HEK293 (cell line): ENCODE results near the gene PERM1.

Source experiments
- GLIS2 ChIP-seq: fragments of 450-650 bp; formaldehyde crosslinking; IDR thresholded peaks from 2 replicates; pipeline ENCODE4 v1.5.1; 2016; ENCODE audit warnings: missing biosample characterization, missing genetic modification characterization
- HOXC10 ChIP-seq: sonication (generic); formaldehyde crosslinking; IDR thresholded peaks from 2 replicates; pipeline ENCODE4 v1.8.1; 2023; ENCODE audit warnings: mild to moderate bottlenecking, missing genetic modification reagents
- MZF1 ChIP-seq: fragments of 450-650 bp; formaldehyde crosslinking; IDR thresholded peaks from 2 replicates; pipeline ENCODE4 v1.5.1; 2017; ENCODE audit warnings: missing biosample characterization, missing genetic modification characterization, borderline replicate concordance
- SETDB1 ChIP-seq: IDR thresholded peaks from one replicate; pipeline ENCODE4 v1.6.1; 2017; ENCODE audit warnings: mild to moderate bottlenecking, low read length, moderate library complexity, mixed read lengths; ENCODE audit not compliant: insufficient read length
- SP3 ChIP-seq: fragments of 450-650 bp; formaldehyde crosslinking; IDR thresholded peaks from 2 replicates; pipeline ENCODE4 v1.5.1; 2016; ENCODE audit warnings: missing biosample characterization, missing genetic modification characterization
- TCF7L2 ChIP-seq: IDR thresholded peaks from 2 replicates; pipeline ENCODE4 v1.6.1; 2011; ENCODE audit warnings: low read depth, mild to moderate bottlenecking, inconsistent platforms, low read length, moderate library complexity, borderline replicate concordance
- ZBTB10 ChIP-seq: fragments of 450-650 bp; formaldehyde crosslinking; IDR thresholded peaks from 2 replicates; pipeline ENCODE4 v1.5.1; 2016; ENCODE audit warnings: missing biosample characterization, missing genetic modification characterization
- ZBTB7A ChIP-seq: fragments of 450-650 bp; formaldehyde crosslinking; IDR thresholded peaks from 2 replicates; pipeline ENCODE4 v1.5.1; 2016; ENCODE audit warnings: low read depth, missing biosample characterization, missing genetic modification characterization
- ZFP37 ChIP-seq: fragments of 450-650 bp; formaldehyde crosslinking; IDR thresholded peaks from 2 replicates; pipeline ENCODE4 v1.5.1; 2016; ENCODE audit warnings: missing biosample characterization, missing genetic modification characterization
- ZNF112 ChIP-seq: fragments of 450-650 bp; formaldehyde crosslinking; IDR thresholded peaks from 2 replicates; pipeline ENCODE4 v1.5.0; 2017; ENCODE audit warnings: missing biosample characterization, missing genetic modification characterization
- ZNF133 ChIP-seq: fragments of 450-650 bp; formaldehyde crosslinking; IDR thresholded peaks from 2 replicates; pipeline ENCODE4 v1.5.1; 2016; ENCODE audit warnings: missing biosample characterization, missing genetic modification characterization
- ZNF155 ChIP-seq: fragments of 450-650 bp; formaldehyde crosslinking; IDR thresholded peaks from 2 replicates; pipeline ENCODE4 v1.5.1; 2016; ENCODE audit warnings: missing biosample characterization, missing genetic modification characterization
- ZNF175 ChIP-seq: fragments of 450-650 bp; formaldehyde crosslinking; IDR thresholded peaks from 2 replicates; pipeline ENCODE4 v1.5.1; 2016; ENCODE audit warnings: missing biosample characterization, missing genetic modification characterization
- ZNF19 ChIP-seq: fragments of 450-650 bp; formaldehyde crosslinking; IDR thresholded peaks from 2 replicates; pipeline ENCODE4; 2016; ENCODE audit warnings: missing biosample characterization, missing genetic modification characterization, low read depth
- ZNF202 ChIP-seq: fragments of 450-650 bp; formaldehyde crosslinking; IDR thresholded peaks from 2 replicates; pipeline ENCODE4 v1.5.1; 2016; ENCODE audit warnings: missing biosample characterization, missing genetic modification characterization, borderline replicate concordance
- ZNF221 ChIP-seq: fragments of 450-650 bp; formaldehyde crosslinking; IDR thresholded peaks from 2 replicates; pipeline ENCODE4 v1.5.1; 2017; ENCODE audit warnings: missing biosample characterization, missing genetic modification characterization, borderline replicate concordance
- ZNF341 ChIP-seq: fragments of 450-650 bp; formaldehyde crosslinking; IDR thresholded peaks from 2 replicates; pipeline ENCODE4; 2016; ENCODE audit warnings: low read depth, missing biosample characterization, missing genetic modification characterization
- ZNF449 ChIP-seq: fragments of 450-650 bp; formaldehyde crosslinking; IDR thresholded peaks from 2 replicates; pipeline ENCODE4 v1.5.1; 2017; ENCODE audit warnings: missing biosample characterization, mild to moderate bottlenecking, missing genetic modification characterization, moderate library complexity
- ZNF488 ChIP-seq: fragments of 450-650 bp; formaldehyde crosslinking; IDR thresholded peaks from 2 replicates; pipeline ENCODE4 v1.5.1; 2016; ENCODE audit warnings: missing biosample characterization, missing genetic modification characterization
- ZNF571 ChIP-seq: fragments of 450-650 bp; formaldehyde crosslinking; IDR thresholded peaks from 2 replicates; pipeline ENCODE4 v1.5.0; 2017; ENCODE audit warnings: missing biosample characterization, missing genetic modification characterization
- ZNF645 ChIP-seq: fragments of 450-650 bp; formaldehyde crosslinking; IDR thresholded peaks from 2 replicates; pipeline ENCODE4; 2016; ENCODE audit warnings: missing biosample characterization, missing genetic modification characterization
- ZNF677 ChIP-seq: fragments of 450-650 bp; IDR thresholded peaks from 2 replicates; pipeline ENCODE4 v1.5.0; 2018; ENCODE audit warnings: missing biosample characterization, mild to moderate bottlenecking, missing genetic modification characterization, moderate library complexity
- ZNF776 ChIP-seq: fragments of 450-650 bp; formaldehyde crosslinking; IDR thresholded peaks from 2 replicates; pipeline ENCODE4 v1.5.0; 2017; ENCODE audit warnings: missing biosample characterization, missing genetic modification characterization, borderline replicate concordance
- ZNF791 ChIP-seq: fragments of 450-650 bp; formaldehyde crosslinking; IDR thresholded peaks from 2 replicates; pipeline ENCODE4 v1.5.1; 2016; ENCODE audit warnings: missing biosample characterization, missing genetic modification characterization
- ZNF843 ChIP-seq: fragments of 450-650 bp; formaldehyde crosslinking; IDR thresholded peaks from 2 replicates; pipeline ENCODE4 v1.5.1; 2016; ENCODE audit warnings: missing biosample characterization, missing genetic modification characterization
- ZSCAN16 ChIP-seq: fragments of 450-650 bp; formaldehyde crosslinking; IDR thresholded peaks from 2 replicates; pipeline ENCODE4 v1.5.1; 2016; ENCODE audit warnings: missing biosample characterization, missing genetic modification characterization
- ZSCAN30 ChIP-seq: fragments of 450-650 bp; IDR thresholded peaks from 2 replicates; pipeline ENCODE4 v1.5.1; 2018; ENCODE audit warnings: missing biosample characterization, mild to moderate bottlenecking, missing genetic modification characterization, moderate library complexity
- ZXDB ChIP-seq: fragments of 450-650 bp; formaldehyde crosslinking; IDR thresholded peaks from 2 replicates; pipeline ENCODE4 v1.5.1; 2016; ENCODE audit warnings: missing biosample characterization, missing genetic modification characterization
- TF ChIP-seq, protein P1 (sequence below): fragments of 450-650 bp; formaldehyde crosslinking; IDR thresholded peaks from 2 replicates; pipeline ENCODE4 v1.5.1; 2016; ENCODE audit warnings: missing biosample characterization, missing genetic modification characterization
- TF ChIP-seq, protein P2 (sequence below): fragments of 450-650 bp; formaldehyde crosslinking; IDR thresholded peaks from 2 replicates; pipeline ENCODE4 v1.5.1; 2017; ENCODE audit warnings: missing biosample characterization, missing genetic modification characterization
- TF ChIP-seq, protein P3 (sequence below): fragments of 450-650 bp; formaldehyde crosslinking; IDR thresholded peaks from 2 replicates; pipeline ENCODE4 v1.5.1; 2016; ENCODE audit warnings: missing biosample characterization, missing genetic modification characterization

The PERM1 gene

GRCh38 chr1:1000357-1001056, 18.6 kb upstream of the PERM1 start (continued):
- TF ChIP-seq TCF7L2 (no peak), ZNF133 (tag by site-specific recombination) (peak; percentile 64; the same call in 1 of the 2 replicates), ZNF488 (tag by site-specific recombination) (peak; percentile 78), ZNF843 (peak; percentile 85), GLIS2 (peak; percentile 95), ZXDB (tag by site-specific recombination) (peak; percentile 99), ZBTB10 (peak; percentile 98), ZSCAN16 (tag by site-specific recombination) (peak; percentile 56), ZNF449 (tag by site-specific recombination) (peak; percentile 64), SP3 (tag by site-specific recombination) (peak; percentile 73), ZNF112 (tag by site-specific recombination) (no peak; the same call in 1 of the 2 replicates), ZNF645 (tag by site-specific recombination) (peak; percentile 66; the same call in 1 of the 2 replicates), SETDB1 (peak; percentile 16), ZNF341 (tag by site-specific recombination) (peak; percentile 77), ZFP37 (0 out of 2 replicates have a peak, but pooled peaks have one; percentile 45), ZSCAN30 (peak; percentile 89), ZNF175 (tag by site-specific recombination) (no peak), ZNF776 (tag by site-specific recombination) (no peak), HOXC10 (CRISPR knock-in tag) (no peak; the same call in 1 of the 2 replicates), ZNF155 (tag by site-specific recombination) (no peak), ZNF19 (tag by site-specific recombination) (no peak), ZNF571 (tag by site-specific recombination) (no peak), ZNF202 (tag by site-specific recombination) (no peak), ZNF677 (tag by site-specific recombination) (0 out of 2 replicates have a peak, but pooled peaks have one; percentile 35), MZF1 (tag by site-specific recombination) (no peak), ZBTB7A (tag by site-specific recombination) (peak; percentile 93), ZNF221 (peak; percentile 15; the same call in 1 of the 2 replicates), ZNF791 (tag by site-specific recombination) (no peak)
- TF ChIP-seq, protein P1, sequence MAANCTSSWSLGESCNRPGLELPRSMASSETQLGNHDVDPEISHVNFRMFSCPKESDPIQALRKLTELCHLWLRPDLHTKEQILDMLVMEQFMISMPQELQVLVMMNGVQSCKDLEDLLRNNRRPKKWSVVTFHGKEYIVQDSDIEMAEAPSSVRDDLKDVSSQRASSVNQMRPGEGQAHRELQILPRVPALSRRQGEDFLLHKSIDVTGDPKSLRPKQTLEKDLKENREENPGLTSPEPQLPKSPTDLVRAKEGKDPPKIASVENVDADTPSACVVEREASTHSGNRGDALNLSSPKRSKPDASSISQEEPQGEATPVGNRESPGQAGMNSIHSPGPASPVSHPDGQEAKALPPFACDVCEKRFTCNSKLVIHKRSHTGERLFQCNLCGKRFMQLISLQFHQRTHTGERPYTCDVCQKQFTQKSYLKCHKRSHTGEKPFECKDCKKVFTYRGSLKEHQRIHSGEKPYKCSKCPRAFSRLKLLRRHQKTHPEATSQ (tag by site-specific recombination) = peak; percentile 98
- TF ChIP-seq, protein P2, sequence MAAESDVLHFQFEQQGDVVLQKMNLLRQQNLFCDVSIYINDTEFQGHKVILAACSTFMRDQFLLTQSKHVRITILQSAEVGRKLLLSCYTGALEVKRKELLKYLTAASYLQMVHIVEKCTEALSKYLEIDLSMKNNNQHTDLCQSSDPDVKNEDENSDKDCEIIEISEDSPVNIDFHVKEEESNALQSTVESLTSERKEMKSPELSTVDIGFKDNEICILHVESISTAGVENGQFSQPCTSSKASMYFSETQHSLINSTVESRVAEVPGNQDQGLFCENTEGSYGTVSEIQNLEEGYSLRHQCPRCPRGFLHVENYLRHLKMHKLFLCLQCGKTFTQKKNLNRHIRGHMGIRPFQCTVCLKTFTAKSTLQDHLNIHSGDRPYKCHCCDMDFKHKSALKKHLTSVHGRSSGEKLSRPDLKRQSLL (tag by site-specific recombination) = peak; percentile 64
- TF ChIP-seq, protein P3, sequence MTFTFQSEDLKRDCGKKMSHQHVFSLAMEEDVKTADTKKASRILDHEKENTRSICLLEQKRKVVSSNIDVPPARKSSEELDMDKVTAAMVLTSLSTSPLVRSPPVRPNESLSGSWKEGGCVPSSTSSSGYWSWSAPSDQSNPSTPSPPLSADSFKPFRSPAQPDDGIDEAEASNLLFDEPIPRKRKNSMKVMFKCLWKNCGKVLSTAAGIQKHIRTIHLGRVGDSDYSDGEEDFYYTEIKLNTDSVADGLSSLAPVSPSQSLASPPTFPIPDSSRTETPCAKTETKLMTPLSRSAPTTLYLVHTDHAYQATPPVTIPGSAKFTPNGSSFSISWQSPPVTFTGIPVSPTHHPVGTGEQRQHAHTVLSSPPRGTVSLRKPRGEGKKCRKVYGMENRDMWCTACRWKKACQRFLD (tag by site-specific recombination) = no peak
